Lower lobe of right lung (tissue), 2 donors: ENCODE measurements around the gene CD82. TPM values are rescaled to one million over a fixed set of nuclear protein-coding genes. Genes with fewer than 3 reads are reported as not detected.

ENCODE experiments used
- ATAC-seq, 2 donors: fragments of 200-7000 bp; cut with Tn5 transposase; one replicate each; pipeline ENCODE4 v1.9.1; 2020 to 2022; ENCODE audit warnings: mild to moderate bottlenecking in 2 of 2, moderate library complexity in 2 of 2
- DNase-seq: peaks from one replicate; pipeline ENCODE4 v3.0.0-alpha.2; 2020
- H3K27ac ChIP-seq: fragments of 200-600 bp; one replicate; pipeline ENCODE4 v1.8.0; 2022
- H3K27me3 ChIP-seq: fragments of 200-600 bp; one replicate; pipeline ENCODE4 v1.8.0; 2022; ENCODE audit warnings: low read depth
- H3K36me3 ChIP-seq: fragments of 200-600 bp; one replicate; pipeline ENCODE4 v1.8.0; 2022; ENCODE audit warnings: mild to moderate bottlenecking
- H3K4me1 ChIP-seq: fragments of 200-600 bp; one replicate; pipeline ENCODE4 v1.8.0; 2022
- H3K4me3 ChIP-seq: fragments of 200-600 bp; one replicate; pipeline ENCODE4 v1.8.0; 2022; ENCODE audit warnings: mild to moderate bottlenecking
- H3K9me3 ChIP-seq: fragments of 200-600 bp; one replicate; pipeline ENCODE4 v1.8.0; 2022
- intact Hi-C: fragments of 100-400 bp; cut with DNase I; formaldehyde crosslinking; loops from one replicate; pipeline ENCODE4 v1.11.0; 2022
- total RNA-seq: library from RNA; stranded (reverse); fragmentation: NEBNext Ultra II Directional; extraction: Animal tissue kit (Norgen Biotek cat#: 25700); gene quantifications from one replicate; pipeline ENCODE4 v1.2.1, GENCODE V29; 2021
- TF ChIP-seq, protein P1 (sequence below): fragments of 200-600 bp; IDR thresholded peaks from one replicate; pipeline ENCODE4 v1.8.0; 2022; ENCODE audit warnings: antibody characterized with exemption, mild to moderate bottlenecking
- donor health status: DM: no; HTN: yes; CAD: no; lungs with severe emphysema.

CD82 gene
- total RNA-seq, 1 donor from 2014 or later, result 129 TPM

DNA sequence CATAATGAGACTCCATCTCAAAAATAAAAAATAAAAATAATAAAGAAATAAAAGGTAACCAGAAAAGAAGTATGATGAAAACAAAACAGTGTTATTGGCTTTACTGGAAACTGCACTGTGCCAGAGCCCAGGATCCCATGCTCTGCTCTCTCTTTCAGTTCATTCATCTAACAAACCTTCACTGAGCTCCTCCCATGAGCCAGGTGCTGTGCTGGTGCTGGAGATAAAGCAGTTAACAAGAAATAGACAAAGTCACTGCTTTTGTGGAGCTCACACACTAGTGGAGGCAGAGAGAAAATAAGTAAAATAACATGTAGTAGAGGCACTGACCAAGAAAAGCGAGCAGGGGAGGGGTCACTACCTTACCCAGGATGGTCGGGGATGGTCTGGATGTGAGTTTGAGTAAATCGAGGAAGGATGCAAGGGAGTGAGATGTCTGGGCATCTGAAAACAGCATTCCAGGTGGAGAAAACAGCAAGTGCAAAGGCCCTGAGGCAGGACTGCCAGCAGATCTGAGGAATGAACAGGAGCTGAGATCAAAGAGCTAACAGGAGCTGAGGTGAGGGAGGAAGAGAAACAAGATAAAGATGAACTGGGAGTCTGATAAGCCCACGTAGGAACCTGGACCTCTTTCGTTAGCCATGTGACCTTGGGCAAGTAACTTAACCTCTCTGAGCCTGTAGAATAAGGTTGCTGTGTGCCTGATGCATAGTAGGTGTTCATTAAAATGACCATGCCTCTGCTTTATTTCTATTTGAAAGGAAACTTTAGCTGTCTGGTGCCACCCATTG, 31.3 kb upstream of the CD82 start:
- peaks cover 3% of the 10 kb centered on the region for H3K27me3 ChIP-seq
- intact Hi-C loops, result no loop called here
- no peaks in the 10 kb centered on the region for H3K9me3 ChIP-seq
- H3K27ac ChIP-seq, result no peak overlapping the region
- TF ChIP-seq, protein P1, sequence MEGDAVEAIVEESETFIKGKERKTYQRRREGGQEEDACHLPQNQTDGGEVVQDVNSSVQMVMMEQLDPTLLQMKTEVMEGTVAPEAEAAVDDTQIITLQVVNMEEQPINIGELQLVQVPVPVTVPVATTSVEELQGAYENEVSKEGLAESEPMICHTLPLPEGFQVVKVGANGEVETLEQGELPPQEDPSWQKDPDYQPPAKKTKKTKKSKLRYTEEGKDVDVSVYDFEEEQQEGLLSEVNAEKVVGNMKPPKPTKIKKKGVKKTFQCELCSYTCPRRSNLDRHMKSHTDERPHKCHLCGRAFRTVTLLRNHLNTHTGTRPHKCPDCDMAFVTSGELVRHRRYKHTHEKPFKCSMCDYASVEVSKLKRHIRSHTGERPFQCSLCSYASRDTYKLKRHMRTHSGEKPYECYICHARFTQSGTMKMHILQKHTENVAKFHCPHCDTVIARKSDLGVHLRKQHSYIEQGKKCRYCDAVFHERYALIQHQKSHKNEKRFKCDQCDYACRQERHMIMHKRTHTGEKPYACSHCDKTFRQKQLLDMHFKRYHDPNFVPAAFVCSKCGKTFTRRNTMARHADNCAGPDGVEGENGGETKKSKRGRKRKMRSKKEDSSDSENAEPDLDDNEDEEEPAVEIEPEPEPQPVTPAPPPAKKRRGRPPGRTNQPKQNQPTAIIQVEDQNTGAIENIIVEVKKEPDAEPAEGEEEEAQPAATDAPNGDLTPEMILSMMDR, result no peak
- H3K4me3 ChIP-seq, result no peak overlapping the region
- ATAC-seq (no peak), DNase-seq (no peak)
- H3K4me1 ChIP-seq, result peaks cover 4% of the 10 kb centered on the region
- H3K36me3 ChIP-seq, result no peaks in the 10 kb centered on the region

DNA sequence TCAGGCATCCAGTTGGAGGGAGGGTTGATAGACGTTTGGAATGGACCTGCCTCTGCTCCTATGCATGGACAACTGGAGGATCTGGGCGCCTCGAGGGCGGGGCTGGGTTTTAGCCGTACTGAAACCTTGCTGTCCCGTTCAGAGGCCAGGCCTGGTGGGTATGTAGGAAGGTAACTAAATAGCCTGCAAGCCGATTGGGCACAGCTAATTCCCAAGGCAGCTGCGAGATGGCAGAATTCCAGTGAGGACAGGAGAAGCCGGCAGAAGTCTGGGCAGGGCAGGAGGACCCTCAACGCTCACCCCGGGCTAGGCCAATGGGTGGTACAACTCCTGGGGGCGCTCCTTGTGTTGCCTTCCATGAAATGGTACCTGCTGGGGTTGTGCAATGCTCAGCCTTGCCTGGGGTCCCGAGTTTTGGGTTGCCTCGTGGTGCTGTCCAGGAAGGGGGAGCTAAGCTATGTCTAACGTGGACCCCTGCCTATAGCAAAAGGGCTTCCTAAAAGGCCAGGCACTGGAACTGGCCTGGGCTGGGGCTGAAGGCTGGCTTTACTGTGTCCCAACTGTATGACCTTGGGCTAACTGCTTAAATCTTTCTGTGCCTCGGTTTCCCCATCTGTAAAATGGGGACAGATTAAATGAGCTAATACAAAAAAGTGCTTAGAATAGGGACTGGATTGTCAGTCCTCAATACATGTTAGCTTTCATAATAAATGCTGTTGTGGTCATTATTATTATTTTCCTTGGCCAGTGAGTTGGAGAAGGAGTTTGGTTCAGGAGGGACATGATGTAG, 30.1 kb upstream of the CD82 start:
- DNase-seq, result no peak
- TF ChIP-seq, protein P1, result no peak

DNA sequence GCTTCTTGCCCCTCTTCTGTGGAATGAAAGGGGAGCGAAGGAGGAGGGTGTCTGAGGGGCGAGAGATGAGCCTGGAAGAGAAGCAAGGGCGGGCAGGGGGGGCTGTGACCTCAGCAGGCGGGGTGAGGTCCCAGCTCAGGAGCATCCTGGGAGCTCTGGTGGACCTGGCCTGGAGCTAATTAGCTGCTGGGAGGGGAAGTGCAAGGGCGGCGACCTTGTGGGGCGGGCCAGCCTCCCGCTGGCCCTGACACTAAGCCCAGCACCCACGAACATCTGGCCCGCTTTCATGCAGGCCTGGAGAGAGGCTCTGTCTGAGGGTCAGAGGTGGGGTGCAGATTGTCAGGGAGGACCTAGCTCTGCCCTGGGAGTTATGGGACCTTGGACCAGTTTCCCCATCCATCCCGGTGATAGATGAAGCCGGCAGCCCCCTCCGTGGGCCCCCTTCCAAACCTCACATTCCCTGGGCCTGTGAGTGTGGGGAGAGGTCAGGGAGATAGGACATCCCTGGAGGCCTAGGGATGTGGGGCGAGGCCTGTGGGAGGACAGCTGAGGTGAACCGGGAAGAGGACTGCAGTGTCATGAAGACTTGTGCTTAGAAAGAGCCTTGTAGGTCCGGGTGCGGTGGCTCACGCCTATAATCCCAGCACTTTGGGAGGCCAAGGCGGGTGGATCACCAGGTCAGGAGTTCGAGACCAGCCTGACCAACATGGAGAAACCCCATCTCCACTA, 28.5 kb upstream of the CD82 start:
- Histone ChIP-seq H3K4me1 (peaks cover 4% of the 10 kb centered on the region), H3K9me3 (no peaks in the 10 kb centered on the region), H3K27me3 (peaks cover 3% of the 10 kb centered on the region), H3K36me3 (no peaks in the 10 kb centered on the region), H3K27ac (no peak overlapping the region), H3K4me3 (no peak overlapping the region)
- intact Hi-C loops, result no loop called here
- DNase-seq (no peak), ATAC-seq (no peak)
- TF ChIP-seq, protein P1, result no peak

More for the DNA sequence above, 30.1 kb upstream of the CD82 start:
- Histone ChIP-seq H3K9me3 (no peaks in the 10 kb centered on the region), H3K4me3 (no peak overlapping the region), H3K36me3 (no peaks in the 10 kb centered on the region), H3K27me3 (peaks cover 3% of the 10 kb centered on the region), H3K27ac (no peak overlapping the region), H3K4me1 (peaks cover 4% of the 10 kb centered on the region)
- no peak for ATAC-seq
- intact Hi-C loops, result no loop called here

DNA sequence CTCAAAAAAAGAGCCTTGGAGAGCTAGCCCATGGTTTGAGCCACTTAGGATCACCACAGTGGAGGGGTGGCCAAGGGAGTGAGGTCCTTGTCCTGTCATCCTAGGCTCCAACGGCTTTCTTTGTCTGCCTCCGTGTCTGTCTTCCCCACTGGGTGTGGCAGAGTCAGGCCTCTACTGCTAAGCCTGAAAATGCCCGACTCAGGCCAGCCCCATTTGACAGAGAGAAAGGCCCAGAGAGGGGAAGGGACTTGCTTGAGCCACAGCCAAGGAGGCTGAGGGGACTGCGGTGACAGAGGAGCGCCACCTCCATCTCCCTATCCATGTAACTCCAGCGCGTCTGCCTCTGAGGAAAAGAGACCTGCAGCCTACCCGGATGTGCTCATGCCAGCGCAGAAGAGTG, 27.8 kb upstream of the CD82 start:
- ATAC-seq (no peak), DNase-seq (no peak)
- Histone ChIP-seq H3K4me1 (peaks cover 4% of the 10 kb centered on the region), H3K9me3 (no peaks in the 10 kb centered on the region), H3K36me3 (no peaks in the 10 kb centered on the region), H3K27me3 (peaks cover 3% of the 10 kb centered on the region), H3K27ac (no peak overlapping the region), H3K4me3 (no peak overlapping the region)
- TF ChIP-seq, protein P1, result no peak
- intact Hi-C loops, result no loop called here

DNA sequence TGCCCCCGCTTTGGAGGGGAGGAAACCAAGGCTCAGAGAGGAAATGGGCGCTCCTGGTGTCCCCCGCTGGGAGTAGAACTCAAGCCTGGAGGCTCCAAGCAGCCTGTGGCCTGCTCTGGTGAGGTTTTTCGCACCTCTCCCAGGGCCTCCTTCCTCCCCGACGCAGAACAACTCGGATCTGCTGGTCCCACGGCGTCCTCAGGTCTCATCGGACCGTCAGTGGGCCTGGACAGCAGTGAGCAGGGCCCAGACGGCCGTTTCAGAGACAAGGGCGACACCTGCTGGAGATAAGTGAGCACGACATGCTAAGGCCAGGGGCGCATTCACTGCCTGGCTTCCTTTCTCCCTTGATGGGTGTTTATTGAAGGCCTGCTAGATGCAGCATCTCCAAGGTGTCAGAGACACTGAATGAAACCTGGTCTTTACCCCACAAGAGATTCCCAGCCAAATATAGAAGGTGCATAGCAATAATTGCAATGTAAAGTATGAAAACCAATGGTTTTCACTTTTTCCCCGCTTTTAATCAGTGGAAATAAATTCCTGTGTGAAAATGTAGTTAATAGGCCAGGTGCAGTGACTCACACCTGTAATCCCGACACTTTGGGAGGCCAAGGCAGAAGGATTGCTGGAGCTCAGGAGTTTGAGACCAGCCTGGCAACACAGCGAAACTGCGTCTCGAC, 26.9 kb upstream of the CD82 start:
- TF ChIP-seq, protein P1, result peak; percentile 96

More for the DNA sequence above, 26.9 kb upstream of the CD82 start:
- ATAC-seq, result peak; percentile 94 to 96
- H3K4me3 ChIP-seq, result no peak overlapping the region
- peaks cover 3% of the 10 kb centered on the region for H3K27me3 ChIP-seq
- H3K4me1 ChIP-seq, result peaks cover 4% of the 10 kb centered on the region
- H3K36me3 ChIP-seq, result no peaks in the 10 kb centered on the region
- intact Hi-C loops, result no loop called here
- H3K27ac ChIP-seq, result no peak overlapping the region
- peak; percentile 81 for DNase-seq
- H3K9me3 ChIP-seq, result no peaks in the 10 kb centered on the region
